ENCODE measurements around the gene IGSF23.

GRCh38 chr19:44608391-44608821, 5.0 kb upstream of the IGSF23 start:
- TF ChIP-seq CTCF (IDR thresholded peaks at IDR 0.05) (no peak), POLR2A (IDR thresholded peaks at IDR 0.05) (no peak)

Data from adrenal gland (tissue), 5 donors.